Measurements from ENCODE around the gene IL1R2. TPM values are rescaled to one million over a fixed set of nuclear protein-coding genes. Genes with fewer than 3 reads are reported as not detected.

IL1R2 gene
- total and polyA plus RNA-seq, 2 experiments from 2014 or later = not detected

DNA sequence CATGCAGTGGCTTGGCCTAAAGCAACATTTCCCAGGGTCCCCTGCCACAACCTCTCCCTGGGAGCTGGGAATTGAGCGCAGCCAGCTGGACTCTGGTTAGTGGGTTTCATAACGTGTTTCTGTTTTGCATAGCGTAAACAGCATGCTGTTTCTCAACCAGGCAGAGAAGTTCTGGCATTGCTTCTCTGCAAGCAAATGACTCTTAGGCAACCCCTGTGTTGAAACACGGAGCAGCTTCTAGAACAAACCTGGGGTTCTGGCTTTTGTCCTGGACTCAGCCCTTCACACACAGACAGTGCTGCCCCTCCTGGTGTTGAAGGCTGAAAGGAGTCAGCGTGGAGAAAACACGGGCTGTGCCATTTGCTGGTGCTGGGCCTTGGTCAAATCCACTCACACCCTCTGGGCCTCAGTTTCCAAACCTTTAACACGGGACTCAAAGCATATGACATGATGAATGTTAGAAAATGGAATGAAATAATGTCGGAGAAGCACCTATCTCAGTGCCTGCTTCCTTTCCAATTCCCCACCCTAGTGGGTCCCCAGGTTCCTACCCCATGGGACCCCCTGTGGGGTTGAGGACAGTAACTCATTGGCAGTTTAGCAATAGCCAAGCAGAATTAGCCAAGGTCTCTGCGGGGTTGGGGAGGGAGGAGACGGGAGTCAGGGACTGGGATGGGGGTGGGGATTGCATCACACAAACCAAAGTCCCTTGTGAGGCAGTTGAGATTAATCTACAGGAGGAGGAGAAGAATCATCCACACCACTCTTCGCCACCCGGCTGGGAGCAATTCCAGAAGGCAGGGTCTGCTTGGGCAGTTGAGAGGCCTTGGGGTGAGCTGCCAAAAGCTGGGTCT lies 30.2 kb upstream of the IL1R2 start:
- Histone ChIP-seq H3K27ac (ENCODE audit: low read depth) (no peak overlapping the region), H3K4me3 (no peak overlapping the region), H3K79me2 (replicated peaks; ENCODE audit: insufficient read depth) (no peaks in the 10 kb centered on the region), H3K27me3 (ENCODE audit: insufficient read depth) (no peaks in the 10 kb centered on the region), H3K4me2 (no peak overlapping the region), H3F3A (replicated peaks; ENCODE audit: low read depth) (no peaks in the 10 kb centered on the region), H2AFZ (peak overlapping the region; percentile 47; the same call in 1 of the 2 replicates), H3K4me1 (ENCODE audit: insufficient read depth) (no peaks in the 10 kb centered on the region), H3K9me2 (ENCODE audit: insufficient read depth) (no peaks in the 10 kb centered on the region; the same call in 1 of the 2 replicates), H3K36me3 (ENCODE audit: insufficient read depth) (no peaks in the 10 kb centered on the region), H4K20me1 (replicated peaks; ENCODE audit: insufficient read depth) (no peaks in the 10 kb centered on the region)
- H3K4me3 Mint-ChIP-seq = no peak overlapping the region
- ATAC-seq = no peak
- peaks cover 8% of the 10 kb centered on the region for H3K27me3 Mint-ChIP-seq (ENCODE audit: insufficient read depth, low read depth, poor library complexity)
- H3K36me3 Mint-ChIP-seq (ENCODE audit: low read depth) = peaks cover 6% of the 10 kb centered on the region; the same call in 2 of the 3 replicates
- no peak overlapping the region for H3K27ac Mint-ChIP-seq
- TF ChIP-seq ZNF331 (CRISPR knock-in tag; IDR thresholded peaks at IDR 0.05; ENCODE audit: low read depth) (no peak), EZH2phosphoT487 (IDR thresholded peaks at IDR 0.05; ENCODE audit: unreplicated experiment) (no peak), POLR2AphosphoS5 (IDR thresholded peaks at IDR 0.05; ENCODE audit: low read depth) (no peak), EZH2 (IDR thresholded peaks at IDR 0.05; ENCODE audit: low read depth, unreplicated experiment) (no peak), ETS1 (IDR thresholded peaks at IDR 0.05) (no peak), STAT1 (IDR thresholded peaks at IDR 0.05; ENCODE audit: unreplicated experiment) (no peak), CREB1 (CRISPR knock-in tag; IDR thresholded peaks at IDR 0.05; ENCODE audit: low read depth) (no peak), ZNF114 (CRISPR knock-in tag; IDR thresholded peaks at IDR 0.05) (no peak), ZNF462 (CRISPR knock-in tag; IDR thresholded peaks at IDR 0.05) (no peak), JUNB (IDR thresholded peaks at IDR 0.05; ENCODE audit: unreplicated experiment) (no peak), NANOG (IDR thresholded peaks at IDR 0.05; ENCODE audit: borderline replicate concordance) (no peak)
- TF ChIP-seq, protein P1, sequence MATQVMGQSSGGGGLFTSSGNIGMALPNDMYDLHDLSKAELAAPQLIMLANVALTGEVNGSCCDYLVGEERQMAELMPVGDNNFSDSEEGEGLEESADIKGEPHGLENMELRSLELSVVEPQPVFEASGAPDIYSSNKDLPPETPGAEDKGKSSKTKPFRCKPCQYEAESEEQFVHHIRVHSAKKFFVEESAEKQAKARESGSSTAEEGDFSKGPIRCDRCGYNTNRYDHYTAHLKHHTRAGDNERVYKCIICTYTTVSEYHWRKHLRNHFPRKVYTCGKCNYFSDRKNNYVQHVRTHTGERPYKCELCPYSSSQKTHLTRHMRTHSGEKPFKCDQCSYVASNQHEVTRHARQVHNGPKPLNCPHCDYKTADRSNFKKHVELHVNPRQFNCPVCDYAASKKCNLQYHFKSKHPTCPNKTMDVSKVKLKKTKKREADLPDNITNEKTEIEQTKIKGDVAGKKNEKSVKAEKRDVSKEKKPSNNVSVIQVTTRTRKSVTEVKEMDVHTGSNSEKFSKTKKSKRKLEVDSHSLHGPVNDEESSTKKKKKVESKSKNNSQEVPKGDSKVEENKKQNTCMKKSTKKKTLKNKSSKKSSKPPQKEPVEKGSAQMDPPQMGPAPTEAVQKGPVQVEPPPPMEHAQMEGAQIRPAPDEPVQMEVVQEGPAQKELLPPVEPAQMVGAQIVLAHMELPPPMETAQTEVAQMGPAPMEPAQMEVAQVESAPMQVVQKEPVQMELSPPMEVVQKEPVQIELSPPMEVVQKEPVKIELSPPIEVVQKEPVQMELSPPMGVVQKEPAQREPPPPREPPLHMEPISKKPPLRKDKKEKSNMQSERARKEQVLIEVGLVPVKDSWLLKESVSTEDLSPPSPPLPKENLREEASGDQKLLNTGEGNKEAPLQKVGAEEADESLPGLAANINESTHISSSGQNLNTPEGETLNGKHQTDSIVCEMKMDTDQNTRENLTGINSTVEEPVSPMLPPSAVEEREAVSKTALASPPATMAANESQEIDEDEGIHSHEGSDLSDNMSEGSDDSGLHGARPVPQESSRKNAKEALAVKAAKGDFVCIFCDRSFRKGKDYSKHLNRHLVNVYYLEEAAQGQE (IDR thresholded peaks at IDR 0.05; ENCODE audit: unreplicated experiment) = no peak
- TF ChIP-seq, protein P2, sequence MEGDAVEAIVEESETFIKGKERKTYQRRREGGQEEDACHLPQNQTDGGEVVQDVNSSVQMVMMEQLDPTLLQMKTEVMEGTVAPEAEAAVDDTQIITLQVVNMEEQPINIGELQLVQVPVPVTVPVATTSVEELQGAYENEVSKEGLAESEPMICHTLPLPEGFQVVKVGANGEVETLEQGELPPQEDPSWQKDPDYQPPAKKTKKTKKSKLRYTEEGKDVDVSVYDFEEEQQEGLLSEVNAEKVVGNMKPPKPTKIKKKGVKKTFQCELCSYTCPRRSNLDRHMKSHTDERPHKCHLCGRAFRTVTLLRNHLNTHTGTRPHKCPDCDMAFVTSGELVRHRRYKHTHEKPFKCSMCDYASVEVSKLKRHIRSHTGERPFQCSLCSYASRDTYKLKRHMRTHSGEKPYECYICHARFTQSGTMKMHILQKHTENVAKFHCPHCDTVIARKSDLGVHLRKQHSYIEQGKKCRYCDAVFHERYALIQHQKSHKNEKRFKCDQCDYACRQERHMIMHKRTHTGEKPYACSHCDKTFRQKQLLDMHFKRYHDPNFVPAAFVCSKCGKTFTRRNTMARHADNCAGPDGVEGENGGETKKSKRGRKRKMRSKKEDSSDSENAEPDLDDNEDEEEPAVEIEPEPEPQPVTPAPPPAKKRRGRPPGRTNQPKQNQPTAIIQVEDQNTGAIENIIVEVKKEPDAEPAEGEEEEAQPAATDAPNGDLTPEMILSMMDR (conservative IDR thresholded peaks at IDR 0.05; ENCODE audit: low read depth in 2 of 2) = no peak
- DNase-seq (ENCODE audit: low spot score) = no peak
- peaks cover 9% of the 10 kb centered on the region; the same call in 2 of the 3 replicates for H3K4me1 Mint-ChIP-seq
- peaks cover 19% of the 10 kb centered on the region for H3K9me3 Mint-ChIP-seq

Measured in GM23338 (cell line).